HG02981 (cell line): ENCODE measurements around the gene SUCLG2.

ENCODE experiments used
- ATAC-seq: cut with Tn5 transposase; IDR thresholded peaks from one replicate; pipeline ENCODE4 v1.9.1; 2021; ENCODE audit warnings: mild to moderate bottlenecking, moderate library complexity; ENCODE audit not compliant: unreplicated experiment

The SUCLG2 gene

DNA sequence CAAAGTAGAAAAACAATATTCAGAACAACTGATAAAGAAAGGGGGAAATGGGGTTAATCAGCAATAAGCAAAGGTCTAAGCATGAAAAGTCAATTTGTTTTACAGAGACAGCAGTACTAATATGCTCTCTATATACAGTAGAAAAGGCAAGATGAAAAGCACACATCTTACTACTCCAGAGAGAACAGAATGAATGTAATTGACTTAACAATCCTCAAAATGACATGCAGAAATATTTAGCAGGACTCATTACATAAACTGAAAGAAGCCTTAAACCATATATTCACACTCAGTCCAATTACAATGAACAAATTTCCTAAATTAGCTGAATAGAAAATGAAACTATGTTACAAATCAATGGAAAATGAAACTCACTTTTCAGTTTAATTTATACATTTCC lies 319.8 kb downstream of the SUCLG2 start:
- ATAC-seq: no peak

DNA sequence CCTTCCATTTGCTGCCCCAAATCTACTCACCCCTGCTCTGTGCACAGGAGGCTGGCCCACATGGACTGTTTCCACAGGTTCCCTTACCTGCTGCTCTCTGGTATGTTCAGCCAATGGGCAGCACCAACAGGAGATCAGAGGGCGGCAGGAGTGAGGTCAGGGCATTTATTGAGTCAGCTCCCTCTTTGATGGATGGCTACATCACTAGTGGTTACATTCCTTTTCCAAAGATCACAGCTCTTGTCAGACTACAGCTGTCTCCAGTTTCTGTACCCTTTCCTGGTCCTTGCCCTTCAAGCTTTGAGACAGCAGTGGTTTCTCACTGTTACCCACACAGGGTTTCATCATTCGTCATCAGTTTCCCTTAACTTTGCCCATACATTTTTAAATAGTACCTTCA lies 325.1 kb downstream of the SUCLG2 start:
- peak; percentile 77 for ATAC-seq

DNA sequence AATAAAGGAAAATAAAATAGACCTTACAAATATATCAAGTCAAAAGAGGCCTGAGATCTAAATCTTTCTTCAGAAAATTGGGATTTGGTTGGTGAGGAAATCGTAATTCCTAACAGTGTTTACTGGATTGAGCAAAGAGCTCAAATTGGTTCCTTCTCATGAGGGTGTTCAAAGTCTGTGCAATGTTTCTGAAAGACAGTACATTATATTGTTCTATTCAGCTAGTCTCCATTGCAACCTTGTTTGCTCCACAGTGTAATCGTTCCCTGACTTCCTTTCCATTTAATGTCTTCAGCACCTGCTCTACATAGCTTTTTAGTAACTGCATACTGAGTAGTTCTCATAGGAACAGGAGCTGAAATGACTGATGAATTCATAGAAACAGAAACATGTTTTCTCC lies 326.8 kb downstream of the SUCLG2 start:
- no peak for ATAC-seq

DNA sequence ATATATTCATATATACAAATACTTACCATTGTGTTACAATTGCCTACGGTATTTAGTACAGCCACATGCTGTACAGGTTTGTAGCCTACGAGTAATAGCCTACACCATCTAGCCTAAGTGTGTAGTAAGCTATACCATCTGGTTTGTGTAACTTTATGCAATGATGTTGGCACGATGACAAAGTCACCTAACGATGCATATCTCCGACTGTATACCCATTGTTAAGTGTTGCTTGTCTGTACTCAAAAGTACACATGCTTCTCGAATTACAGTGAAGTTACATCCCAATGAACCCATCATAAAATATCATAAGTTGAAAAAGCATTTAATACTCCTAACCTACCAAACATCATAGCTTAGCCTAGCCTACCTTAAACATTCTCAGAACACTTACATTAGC lies 329.2 kb downstream of the SUCLG2 start:
- ATAC-seq: no peak
